GM18861 (cell line): Measurements from ENCODE around the gene KCNJ10.

ENCODE experiments used
- ATAC-seq: cut with Tn5 transposase; IDR thresholded peaks from one replicate; pipeline ENCODE4 v1.9.1; 2021; ENCODE audit not compliant: unreplicated experiment

The KCNJ10 gene

GRCh38 chr1:159994896-159995295 lies 75.1 kb downstream of the KCNJ10 start:
- ATAC-seq, result no peak

DNA sequence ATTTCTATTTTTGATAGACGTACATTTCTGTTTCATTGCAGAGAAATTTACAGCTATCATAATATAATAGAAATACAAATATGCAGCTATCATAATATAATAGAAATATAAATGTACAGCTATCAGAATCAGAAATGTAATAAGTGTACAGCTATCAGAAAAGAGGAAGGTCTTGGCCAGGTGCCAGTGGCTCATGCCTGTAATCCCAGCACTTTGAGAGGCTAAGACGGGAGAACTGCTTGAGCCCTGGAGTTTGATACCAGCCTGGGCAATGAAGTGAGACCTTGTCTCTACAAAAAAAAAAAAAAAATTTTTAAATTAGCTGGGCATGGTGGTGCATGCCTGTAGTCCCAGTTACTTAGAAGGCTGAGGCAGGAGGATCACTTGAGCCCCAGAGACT lies 76.0 kb downstream of the KCNJ10 start:
- no peak for ATAC-seq

DNA sequence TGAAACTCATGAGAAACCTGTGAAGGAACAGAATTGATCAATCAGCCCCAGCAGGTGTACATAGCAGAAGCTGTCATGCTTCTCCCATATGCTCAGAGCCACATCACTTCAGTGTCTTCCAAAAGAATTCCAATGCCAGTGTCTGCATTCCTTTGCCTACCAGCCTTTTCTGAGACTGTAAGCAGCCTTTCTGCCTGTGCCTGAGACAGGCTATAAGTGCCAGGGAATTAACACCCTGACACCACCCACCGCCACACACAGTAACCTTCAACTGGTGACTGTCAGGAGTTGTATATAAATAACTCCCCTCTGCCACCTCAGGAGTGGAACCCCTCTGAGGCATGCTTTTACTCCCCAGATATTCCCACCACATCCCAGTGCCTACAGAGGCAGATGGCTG lies 77.8 kb downstream of the KCNJ10 start:
- no peak for ATAC-seq

GRCh38 chr1:159991513-159991912 lies 78.4 kb downstream of the KCNJ10 start:
- no peak for ATAC-seq

GRCh38 chr1:159990005-159990404 lies 80.0 kb downstream of the KCNJ10 start:
- ATAC-seq, result no peak

GRCh38 chr1:159989581-159989980 lies 80.4 kb downstream of the KCNJ10 start:
- no peak for ATAC-seq

- ATAC-seq, result no peak
These were observed 82.0 kb downstream of the KCNJ10 start for GRCh38 chr1:159988006-159988405.

DNA sequence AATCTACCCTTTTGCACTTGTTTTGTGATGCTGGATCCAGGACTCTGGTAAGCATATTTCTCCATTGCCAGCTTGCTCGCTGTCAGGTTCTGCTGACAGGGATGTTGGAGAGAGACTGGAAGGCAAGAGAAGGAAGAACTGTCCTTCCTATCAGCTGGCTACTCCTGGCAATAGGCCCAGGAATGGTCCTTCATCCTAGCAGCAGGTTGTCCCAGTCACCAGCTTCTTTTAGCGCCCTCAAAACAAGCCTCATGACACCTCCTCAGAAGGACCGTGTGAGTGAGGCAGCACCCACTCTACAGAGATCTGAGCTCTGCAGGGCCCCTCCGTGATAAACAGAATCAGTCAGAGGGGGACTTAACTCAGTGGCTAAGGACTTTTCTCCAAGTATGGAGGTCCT lies 82.8 kb downstream of the KCNJ10 start:
- ATAC-seq, result no peak

- no peak for ATAC-seq
These were observed 83.4 kb downstream of the KCNJ10 start for GRCh38 chr1:159986531-159986930.

GRCh38 chr1:159986093-159986492 lies 83.9 kb downstream of the KCNJ10 start:
- ATAC-seq, result no peak

- ATAC-seq, result no peak
These were observed 84.5 kb downstream of the KCNJ10 start for GRCh38 chr1:159985473-159985872.

- ATAC-seq, result no peak
These were observed 86.3 kb downstream of the KCNJ10 start for GRCh38 chr1:159983681-159984080.

DNA sequence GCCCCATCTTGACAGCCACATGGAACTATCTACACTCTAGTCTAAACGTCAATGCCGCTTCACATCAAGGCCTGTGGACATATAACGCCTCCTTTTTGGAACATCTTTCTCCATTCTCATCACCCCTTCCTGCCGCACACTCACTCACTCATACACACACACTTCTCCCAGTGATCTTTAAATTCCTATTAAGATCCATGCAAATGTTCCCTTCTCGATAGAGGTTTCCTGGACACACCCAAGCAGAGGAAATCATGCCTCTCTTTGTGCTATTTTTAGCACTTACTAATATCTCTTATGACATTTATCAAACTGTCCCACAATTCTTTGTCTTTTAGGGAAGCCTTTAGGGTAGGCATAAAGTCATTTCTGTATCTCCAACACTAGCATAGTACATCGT lies 87.7 kb downstream of the KCNJ10 start:
- no peak for ATAC-seq

- no peak for ATAC-seq
These were observed 88.5 kb downstream of the KCNJ10 start for GRCh38 chr1:159981351-159982055.

GRCh38 chr1:159980786-159981185 lies 89.2 kb downstream of the KCNJ10 start:
- no peak for ATAC-seq

GRCh38 chr1:159980076-159980475 lies 89.9 kb downstream of the KCNJ10 start:
- no peak for ATAC-seq

DNA sequence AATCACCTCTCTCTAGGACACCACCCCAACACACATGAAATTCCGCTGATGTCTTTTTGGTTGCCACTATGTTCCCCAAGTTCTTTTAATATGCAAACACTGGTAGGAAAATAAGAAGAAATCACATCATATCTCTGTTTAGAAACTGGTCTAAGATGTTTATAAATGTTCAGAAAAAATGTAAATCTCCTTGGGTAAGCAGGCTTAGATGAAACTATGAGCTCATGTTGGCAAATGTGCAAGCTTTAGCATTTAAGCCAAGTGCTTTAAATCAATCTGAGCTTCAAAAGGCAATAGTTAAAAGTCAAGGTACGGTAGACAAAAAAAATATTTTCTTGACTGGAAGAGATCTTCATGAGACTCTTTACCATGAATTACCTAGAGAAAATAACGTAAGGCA lies 90.7 kb downstream of the KCNJ10 start:
- no peak for ATAC-seq

DNA sequence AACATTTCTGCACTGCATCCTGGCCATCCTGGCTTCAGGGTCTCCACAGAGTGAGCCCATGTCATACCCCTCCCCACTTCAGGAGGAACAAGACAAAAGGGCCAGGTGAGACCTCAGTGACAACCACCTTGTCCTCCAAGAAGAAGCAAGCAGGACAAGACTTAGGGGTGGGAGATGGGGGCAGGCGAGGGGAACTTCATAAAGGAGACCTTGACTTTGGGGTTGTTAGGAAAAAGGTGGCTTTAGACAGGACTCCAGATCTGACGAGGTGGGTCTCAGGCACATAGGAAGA lies 91.9 kb downstream of the KCNJ10 start:
- ATAC-seq, result no peak

DNA sequence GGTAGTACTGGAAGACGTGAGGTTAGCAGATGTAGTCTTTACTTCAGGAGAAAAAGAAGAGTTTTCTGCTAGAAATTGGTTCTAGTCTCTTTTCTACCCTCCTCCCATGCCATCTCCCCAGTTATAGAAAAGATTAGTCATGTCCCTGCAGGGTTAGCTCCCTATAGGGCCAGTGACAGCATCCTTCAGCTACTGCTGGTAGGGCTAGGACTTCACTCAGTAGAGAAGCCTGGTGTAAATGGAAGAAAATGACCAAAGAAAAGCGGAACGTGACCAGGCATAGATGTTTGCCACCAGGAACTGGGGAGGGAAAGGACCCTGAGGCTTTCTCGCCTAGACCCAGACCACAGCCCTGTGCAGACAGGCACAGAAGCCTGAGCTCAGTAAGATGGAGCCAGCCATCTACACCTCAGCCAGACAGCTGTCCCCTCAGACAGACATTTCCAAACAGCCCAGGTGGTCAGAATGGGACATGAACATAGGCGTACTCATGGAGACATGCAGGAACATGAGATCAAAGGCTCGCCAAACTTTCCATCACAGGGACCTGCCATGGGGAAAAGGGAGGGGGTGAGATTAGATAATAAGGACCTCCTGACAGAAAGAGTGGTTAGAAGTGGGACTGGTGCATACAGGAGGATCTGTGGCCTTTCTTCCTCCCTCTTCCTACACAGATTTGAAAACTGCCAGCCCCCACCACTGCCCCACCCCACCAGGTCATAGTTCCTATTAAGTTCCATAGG lies 92.4 kb downstream of the KCNJ10 start:
- no peak for ATAC-seq

GRCh38 chr1:159974350-159974965 lies 95.5 kb downstream of the KCNJ10 start:
- no peak for ATAC-seq

DNA sequence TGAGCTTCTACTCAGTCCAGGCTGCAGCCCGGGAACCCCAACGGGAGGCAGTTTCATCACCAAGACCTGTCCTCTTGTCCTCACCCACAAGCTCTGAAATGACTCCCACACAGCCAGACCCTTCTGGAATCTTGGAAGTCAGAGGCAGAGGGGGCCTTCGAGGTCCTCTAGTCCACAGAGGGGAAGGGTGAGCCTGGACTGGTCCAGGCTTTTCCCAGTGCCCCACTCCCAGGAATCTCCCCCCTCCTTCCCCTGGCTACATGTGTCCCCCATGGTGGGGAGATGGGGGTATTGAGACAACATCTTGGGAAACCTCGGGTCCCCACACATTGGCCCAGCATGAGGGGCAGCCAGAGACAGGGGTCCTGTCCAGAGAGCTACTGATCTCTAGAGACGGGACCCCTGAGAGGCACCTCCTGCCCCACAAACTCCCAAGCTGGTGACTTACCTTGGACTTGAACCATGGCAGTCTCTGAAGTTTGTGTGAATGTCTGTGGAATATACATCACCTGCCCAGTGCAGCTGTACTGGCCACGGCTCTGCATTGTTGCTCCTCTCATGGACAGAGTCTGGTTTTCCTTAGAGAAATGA lies 96.5 kb downstream of the KCNJ10 start:
- no peak for ATAC-seq
